PC-9 (cell line): ENCODE measurements around the gene CCDC144A. TPM values are rescaled to one million over a fixed set of nuclear protein-coding genes. Genes with fewer than 3 reads are reported as not detected.
"Not testable (repeated sequence)": the region's sequence is repeated elsewhere in the genome, so short reads cannot be mapped to it uniquely, and the experiment has no call there.

ENCODE experiments used
- BruUV-seq: library from RNA; stranded (reverse); fragments of 400-500 nt; replicated peaks from 2 replicates; lab custom pipeline; 2021; lab: Mats Ljungman, UMichigan
- CTCF ChIA-PET: fragments of 300-600 bp; sonication (Branson Sonifier 250); formaldehyde crosslinking; loops from one replicate; lab custom pipeline; 2022; ENCODE audit warnings: antibody characterized with exemption; lab: Charles Lee
- POLR2A ChIA-PET: fragments of 300-600 bp; sonication (Branson Sonifier 250); formaldehyde crosslinking; loops from one replicate; lab custom pipeline; 2022; ENCODE audit warnings: antibody characterized with exemption; ENCODE audit not compliant: unreplicated experiment; lab: Charles Lee
- DNase-seq, 2 experiments: peaks; one replicate each; pipeline versions ENCODE4 v3.0.0 to v3.0.0-alpha.2; 2015 to 2022; ENCODE audit warnings: mixed read lengths in 1 of 2
- H2AFZ ChIP-seq: fragments of 200-600 bp; sonication (generic); 2 replicates; pipeline ENCODE4 v1.8.1; 2017; ENCODE audit warnings: antibody characterized with exemption
- H3F3A ChIP-seq: fragments of 200-600 bp; sonication (generic); 2 replicates; pipeline ENCODE4 v1.8.1; 2017; ENCODE audit warnings: antibody characterized with exemption, mild to moderate bottlenecking, low read depth; ENCODE audit not compliant: insufficient read depth
- H3K27ac ChIP-seq: fragments of 200-600 bp; sonication (generic); 2 replicates; pipeline ENCODE4 v1.6.1; 2016; ENCODE audit warnings: mixed run types
- H3K27me3 ChIP-seq: fragments of 200-600 bp; sonication (generic); 2 replicates; pipeline ENCODE4 v1.6.1; 2016; ENCODE audit warnings: low read depth, mixed run types; ENCODE audit not compliant: insufficient read depth
- H3K36me3 ChIP-seq: fragments of 200-600 bp; sonication (generic); 2 replicates; pipeline ENCODE4 v1.6.1; 2016; ENCODE audit warnings: low read depth, mixed run types
- H3K4me1 ChIP-seq: fragments of 200-600 bp; sonication (generic); replicated peaks from 2 replicates; pipeline ENCODE4 v1.6.1; 2016; ENCODE audit warnings: mixed run types; ENCODE audit not compliant: insufficient read depth
- H3K4me2 ChIP-seq: fragments of 200-600 bp; sonication (generic); 2 replicates; pipeline ENCODE4 v1.6.1; 2017; ENCODE audit warnings: mixed run types
- H3K4me3 ChIP-seq: fragments of 200-600 bp; sonication (generic); 2 replicates; pipeline ENCODE4 v1.6.1; 2016; ENCODE audit warnings: mixed run types
- H3K79me2 ChIP-seq: fragments of 200-600 bp; sonication (generic); 2 replicates; pipeline ENCODE4 v1.6.1; 2017; ENCODE audit warnings: low read depth, mixed run types
- H3K9me2 ChIP-seq: fragments of 200-600 bp; sonication (generic); 2 replicates; pipeline ENCODE4 v1.8.1; 2017; ENCODE audit warnings: mild to moderate bottlenecking; ENCODE audit not compliant: insufficient read depth
- H3K9me3 ChIP-seq: fragments of 200-600 bp; sonication (generic); 2 replicates; pipeline ENCODE4 v1.8.1; 2016; ENCODE audit warnings: low read depth; ENCODE audit not compliant: insufficient read depth
- H4K20me1 ChIP-seq: fragments of 200-600 bp; sonication (generic); 2 replicates; pipeline ENCODE4 v1.8.1; 2017; ENCODE audit not compliant: insufficient read depth
- intact Hi-C: fragments of 100-400 bp; cut with micrococcal nuclease; formaldehyde crosslinking; loops from one replicate; pipeline ENCODE4 v1.10.0; 2022; ENCODE audit not compliant: unreplicated experiment
- total RNA-seq: library from RNA; stranded (reverse); gene quantifications from 2 replicates; pipeline ENCODE4 v1.2.3, GENCODE V29; 2021

The CCDC144A gene
- total RNA-seq, 1 experiment from 2014 or later: 5.5 TPM

DNA sequence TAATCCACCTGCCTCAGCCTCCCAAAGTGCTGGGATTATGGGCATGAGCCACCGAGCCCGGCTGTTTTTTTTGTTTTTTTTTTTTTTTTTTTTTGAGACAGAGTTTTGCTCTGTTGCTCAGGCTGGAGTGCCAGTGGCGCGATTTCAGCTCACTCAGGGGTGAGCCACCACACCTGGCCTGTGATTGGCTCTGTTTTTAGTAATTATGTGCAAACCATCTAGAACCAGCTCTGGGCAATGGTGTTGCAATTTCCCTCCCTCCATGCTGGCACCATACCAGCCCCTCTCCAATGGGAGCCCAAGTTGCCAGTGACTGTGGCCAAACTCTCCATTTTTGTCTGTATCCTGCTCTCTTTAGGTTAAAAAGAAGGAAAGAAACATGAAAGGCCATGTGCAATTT is 4.0 kb upstream of the CCDC144A start:
- BruUV-seq: not testable (repeated sequence)

DNA sequence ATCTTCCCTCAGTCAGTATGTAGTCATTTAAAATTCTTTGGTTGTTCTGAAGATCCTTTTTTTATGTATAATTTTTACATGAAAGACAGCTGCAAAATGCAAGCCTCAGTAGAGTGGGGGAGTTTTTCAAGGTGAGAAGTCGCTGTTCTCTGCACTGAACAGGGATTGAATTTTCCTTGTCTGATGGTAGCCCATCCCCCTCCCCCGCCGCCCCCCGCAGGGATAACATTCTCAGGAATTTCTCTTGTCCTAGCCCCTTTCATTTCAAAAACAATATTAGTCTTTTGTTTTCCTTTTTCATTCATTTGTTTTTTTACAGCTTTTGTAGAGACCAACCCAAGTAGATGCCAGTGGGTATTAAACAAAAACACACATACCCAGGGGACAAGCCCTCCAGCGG is 2.9 kb upstream of the CCDC144A start:
- H3K9me3 ChIP-seq, DNase-seq, H3F3A ChIP-seq, H3K27me3 ChIP-seq, H3K36me3 ChIP-seq, H4K20me1 ChIP-seq, CTCF ChIA-PET, H3K27ac ChIP-seq, H3K79me2 ChIP-seq, H3K4me3 ChIP-seq, H2AFZ ChIP-seq, H3K9me2 ChIP-seq, H3K4me1 ChIP-seq, BruUV-seq, intact Hi-C loops, POLR2A ChIA-PET, H3K4me2 ChIP-seq: not testable (repeated sequence)

More for the DNA sequence above, 4.0 kb upstream of the CCDC144A start:
- DNase-seq, H3K9me2 ChIP-seq, H3F3A ChIP-seq, H3K79me2 ChIP-seq, H3K4me2 ChIP-seq, H3K4me3 ChIP-seq, H3K4me1 ChIP-seq, H3K9me3 ChIP-seq, intact Hi-C loops, POLR2A ChIA-PET, H2AFZ ChIP-seq, H3K27me3 ChIP-seq, H4K20me1 ChIP-seq, H3K27ac ChIP-seq, H3K36me3 ChIP-seq, CTCF ChIA-PET: not testable (repeated sequence)

DNA sequence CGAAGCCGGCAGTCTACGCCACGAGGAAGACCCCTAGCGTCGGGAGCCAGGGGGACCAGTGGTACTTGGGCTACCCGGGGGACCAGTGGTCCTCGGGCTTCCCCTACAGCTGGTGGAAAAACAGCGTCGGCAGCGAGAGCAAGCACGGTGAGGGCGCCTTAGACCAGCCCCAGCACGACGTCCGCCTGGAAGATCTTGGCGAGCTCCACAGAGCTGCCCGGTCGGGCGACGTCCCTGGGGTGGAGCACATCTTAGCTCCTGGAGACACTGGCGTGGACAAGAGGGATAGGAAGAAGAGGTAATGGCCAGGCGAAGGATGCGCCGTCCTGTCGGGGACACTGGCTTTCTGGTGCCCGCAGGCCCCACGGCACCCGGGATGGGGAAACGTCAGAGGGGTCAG is 406 bp downstream of the CCDC144A start:
- CTCF ChIA-PET, H3K27me3 ChIP-seq, H3K4me3 ChIP-seq, H3K79me2 ChIP-seq, H3K27ac ChIP-seq, H3K9me3 ChIP-seq, H4K20me1 ChIP-seq, H3K9me2 ChIP-seq, DNase-seq, intact Hi-C loops, H2AFZ ChIP-seq, POLR2A ChIA-PET, H3K36me3 ChIP-seq, BruUV-seq, H3F3A ChIP-seq, H3K4me1 ChIP-seq, H3K4me2 ChIP-seq: not testable (repeated sequence)

DNA sequence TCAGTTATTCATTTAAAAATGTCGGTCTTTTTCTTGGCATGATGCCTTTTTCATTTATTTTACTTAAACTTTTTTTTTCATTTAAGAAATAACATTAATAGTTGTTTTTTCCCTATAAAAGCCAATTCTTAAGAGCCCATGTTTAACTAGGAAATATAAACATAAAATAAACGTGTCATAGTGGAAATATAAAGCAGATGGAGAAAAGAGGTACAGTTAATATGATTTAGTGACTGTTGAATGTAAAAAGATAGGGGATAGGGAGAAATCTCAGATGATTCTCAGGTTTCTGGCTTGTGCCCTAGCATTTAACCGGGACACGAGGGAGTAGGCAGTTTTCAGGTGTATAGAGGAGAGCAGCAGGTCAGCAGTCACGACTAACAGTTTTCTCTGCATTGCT is 7.6 kb downstream of the CCDC144A start:
- H3K79me2 ChIP-seq, CTCF ChIA-PET, H3K27ac ChIP-seq, H3K9me2 ChIP-seq, H3K9me3 ChIP-seq, BruUV-seq, H3K4me2 ChIP-seq, H3F3A ChIP-seq, intact Hi-C loops, H3K36me3 ChIP-seq, H3K4me1 ChIP-seq, DNase-seq, H3K4me3 ChIP-seq, POLR2A ChIA-PET, H2AFZ ChIP-seq, H3K27me3 ChIP-seq, H4K20me1 ChIP-seq: not testable (repeated sequence)

DNA sequence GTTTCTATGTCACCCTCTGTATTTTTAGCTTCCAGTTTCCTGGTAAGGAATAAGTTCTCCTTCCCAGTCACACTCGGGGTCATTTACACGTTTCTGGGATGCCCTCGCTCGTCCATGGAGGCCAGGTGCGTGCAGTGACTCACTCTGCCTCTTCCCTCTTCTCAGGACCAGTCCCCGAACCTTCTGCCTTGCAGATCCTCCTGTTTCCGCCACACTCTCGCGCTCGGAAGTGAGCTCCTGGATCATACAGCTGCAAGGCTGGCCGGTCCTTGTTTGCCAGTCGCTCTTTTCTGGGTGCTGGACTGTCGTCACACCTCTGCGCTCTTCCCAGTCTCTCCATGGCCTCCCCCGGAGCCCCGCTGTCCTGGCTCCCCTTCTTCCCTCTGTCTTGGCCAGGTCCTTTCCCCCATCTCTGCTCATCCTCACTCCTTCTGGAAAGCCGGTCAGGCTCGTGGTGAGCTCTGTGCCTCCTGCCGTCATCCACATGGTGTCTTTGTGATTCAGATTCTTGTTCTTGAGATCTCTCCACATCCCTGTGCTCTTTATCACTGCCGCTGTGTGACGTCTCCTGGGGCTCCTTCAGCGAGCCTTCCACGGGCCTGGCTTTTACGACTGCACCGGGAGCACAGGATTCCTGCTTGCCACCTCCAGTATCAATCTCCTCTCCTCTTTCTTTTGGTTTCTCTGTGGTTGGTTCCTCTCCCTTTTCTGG is 55.6 kb downstream of the CCDC144A start:
- H3K4me3 ChIP-seq, H3F3A ChIP-seq, H3K27me3 ChIP-seq, H3K4me1 ChIP-seq, BruUV-seq, H3K79me2 ChIP-seq, intact Hi-C loops, H3K9me2 ChIP-seq, H3K4me2 ChIP-seq, H3K27ac ChIP-seq, H2AFZ ChIP-seq, H4K20me1 ChIP-seq, H3K9me3 ChIP-seq, CTCF ChIA-PET, H3K36me3 ChIP-seq, POLR2A ChIA-PET: not testable (repeated sequence)
- peak in 1 of 2 experiments; percentile 10 for DNase-seq

DNA sequence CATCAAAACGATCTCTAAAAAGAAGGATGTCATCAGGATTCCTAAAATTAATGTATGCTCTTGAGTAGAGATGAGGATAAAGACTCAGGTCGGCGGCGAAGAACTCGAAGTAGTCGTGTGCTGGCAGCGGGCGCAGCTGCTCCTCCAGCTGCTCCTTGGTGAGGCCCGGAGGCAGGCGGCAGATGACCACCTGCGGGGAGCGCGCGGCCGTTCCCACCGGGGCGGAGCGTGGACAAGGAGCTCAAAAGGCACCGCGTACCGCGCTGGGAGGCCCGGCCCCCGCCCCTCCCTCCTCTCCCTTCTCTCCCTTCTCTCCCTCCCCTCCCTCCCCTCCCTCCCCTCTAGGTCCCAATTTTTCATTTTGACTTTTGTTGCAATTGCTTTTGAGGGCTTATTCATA is 56.5 kb downstream of the CCDC144A start:
- H3K4me1 ChIP-seq, H3K27me3 ChIP-seq, H3K9me3 ChIP-seq, POLR2A ChIA-PET, CTCF ChIA-PET, H4K20me1 ChIP-seq, H3K36me3 ChIP-seq, H3K4me3 ChIP-seq, H3K27ac ChIP-seq, DNase-seq, BruUV-seq, H3K79me2 ChIP-seq, H3K9me2 ChIP-seq, H2AFZ ChIP-seq, H3F3A ChIP-seq, H3K4me2 ChIP-seq, intact Hi-C loops: not testable (repeated sequence)

DNA sequence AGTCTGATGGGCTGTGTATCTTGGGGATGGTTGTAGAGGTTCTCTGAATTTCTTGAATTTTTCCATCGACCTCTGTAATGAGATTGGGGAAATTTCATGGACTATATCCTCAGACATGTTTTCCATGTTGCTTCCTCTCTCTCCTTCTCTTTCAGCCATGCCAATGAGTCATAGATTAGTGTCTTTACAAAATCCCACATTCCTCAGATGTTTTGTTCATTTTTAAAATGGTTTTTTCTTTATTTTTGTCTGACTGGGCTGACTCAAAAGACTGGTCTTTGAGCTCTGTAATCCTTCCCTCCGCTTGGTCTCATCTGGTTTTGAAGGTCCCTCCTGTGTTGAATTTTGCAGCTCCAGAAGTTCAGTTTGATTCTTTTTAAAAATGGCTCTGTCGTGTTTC is 60.5 kb downstream of the CCDC144A start:
- H3K4me1 ChIP-seq: peaks cover 11% of the 10 kb centered on the region
- H2AFZ ChIP-seq, DNase-seq, H3K4me2 ChIP-seq, POLR2A ChIA-PET, H3K79me2 ChIP-seq, H3K4me3 ChIP-seq, H4K20me1 ChIP-seq, H3K9me2 ChIP-seq, CTCF ChIA-PET, H3F3A ChIP-seq, H3K9me3 ChIP-seq, BruUV-seq, H3K27ac ChIP-seq, H3K36me3 ChIP-seq, H3K27me3 ChIP-seq, intact Hi-C loops: not testable (repeated sequence)
